ENCODE measurements around the gene ALDH1B1.

Gene ALDH1B1

GRCh38 chr9:38421498-38422211 is 29.2 kb downstream of the ALDH1B1 start:
- no peak overlapping the region for H3K4me3 ChIP-seq (replicated peaks in 1 of 2; ENCODE audit: low read depth in 2 of 2, low read length in 2 of 2)
- peak in 1 of 2 donors; percentile 42 for DNase-seq (ENCODE audit: low read depth in 2 of 2)
- TF ChIP-seq CTCF (IDR thresholded peaks at IDR 0.05; ENCODE audit: low read depth, low read length) = no peak

GRCh38 chr9:38422555-38423260 is 30.2 kb downstream of the ALDH1B1 start:
- DNase-seq (ENCODE audit: low read depth in 2 of 2) = no peak
- no peak for TF ChIP-seq CTCF (IDR thresholded peaks at IDR 0.05; ENCODE audit: low read depth, low read length)
- no peak overlapping the region for H3K4me3 ChIP-seq (replicated peaks in 1 of 2; ENCODE audit: low read depth in 2 of 2, low read length in 2 of 2)

- DNase-seq (ENCODE audit: low read depth in 2 of 2) = no peak
- no peak overlapping the region for H3K4me3 ChIP-seq (replicated peaks in 1 of 2; ENCODE audit: low read depth in 2 of 2, low read length in 2 of 2)
- TF ChIP-seq CTCF (IDR thresholded peaks at IDR 0.05; ENCODE audit: low read depth, low read length) = no peak
These were observed 30.9 kb downstream of the ALDH1B1 start for GRCh38 chr9:38423273-38423972.

GRCh38 chr9:38423973-38424843 is 31.7 kb downstream of the ALDH1B1 start, which contains the start of gene IGFBPL1:
Gene IGFBPL1, minus strand, starts transcription at chr9:38424454. Its CDS starts 30 bp downstream, at chr9:38424424.
- no peak for TF ChIP-seq CTCF (IDR thresholded peaks at IDR 0.05; ENCODE audit: low read depth, low read length)
- DNase-seq (ENCODE audit: low read depth in 2 of 2) = no peak
- H3K4me3 ChIP-seq (replicated peaks in 1 of 2; ENCODE audit: low read depth in 2 of 2, low read length in 2 of 2) = peak within 1 kb of the TSS in 1 of 2 donors; percentile 28

- no peak for TF ChIP-seq CTCF (IDR thresholded peaks at IDR 0.05; ENCODE audit: low read depth, low read length)
- H3K4me3 ChIP-seq (replicated peaks in 1 of 2; ENCODE audit: low read depth in 2 of 2, low read length in 2 of 2) = no peak overlapping the region
These were observed 32.4 kb downstream of the ALDH1B1 start for GRCh38 chr9:38424918-38425317.

GRCh38 chr9:38428062-38428461 is 35.6 kb downstream of the ALDH1B1 start:
- no peak for TF ChIP-seq CTCF (IDR thresholded peaks at IDR 0.05; ENCODE audit: low read depth, low read length)
- H3K4me3 ChIP-seq (replicated peaks in 1 of 2; ENCODE audit: low read depth in 2 of 2, low read length in 2 of 2) = no peak overlapping the region
- no peak for DNase-seq (ENCODE audit: low read depth in 2 of 2)

More at GRCh38 chr9:38424918-38425317, 32.4 kb downstream of the ALDH1B1 start:
- DNase-seq (ENCODE audit: low read depth in 2 of 2) = no peak

All from cardiac fibroblast (primary cell).